ENCODE data around the gene APOC3. TPM values are rescaled to one million over a fixed set of nuclear protein-coding genes. Genes with fewer than 3 reads are reported as not detected.
A peak's percentile ranks its signal among the peaks of the same experiment; 100 is the strongest.

The APOC3 gene
- total and polyA plus RNA-seq, 2 experiments from 2014 or later, result 2,125 to 2,309 TPM

- 100% methylated on average over 1 of the region's 1 CpG for WGBS (ENCODE audit: low lambda C conversion rate, missing lambda C conversion rate)
Measured at GRCh38 chr11:116793772-116794097, 36.0 kb upstream of the APOC3 start.

DNA sequence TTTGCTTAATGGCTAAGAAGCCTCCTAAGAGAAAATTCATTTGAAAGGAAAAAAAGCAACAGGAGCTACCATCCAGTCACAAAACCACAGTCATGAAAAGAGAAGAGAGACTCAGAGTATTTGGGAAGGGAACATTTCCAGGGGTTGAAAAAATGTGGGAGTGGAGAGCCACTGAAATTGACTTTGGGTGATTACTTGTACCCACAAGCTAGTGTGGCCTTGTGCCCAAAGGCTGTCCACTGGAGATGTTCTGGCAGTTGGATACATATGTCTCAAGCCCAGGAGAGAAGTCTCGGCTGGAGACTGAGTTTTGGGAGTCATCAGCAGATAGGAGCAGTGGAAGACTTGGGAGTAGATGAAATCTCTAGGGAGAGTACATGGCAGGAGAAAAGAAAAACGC lies 34.9 kb upstream of the APOC3 start:
- H4K20me1 ChIP-seq (ENCODE audit: insufficient read depth, poor library complexity, severe bottlenecking), result no peaks in the 10 kb centered on the region
- no peaks in the 10 kb centered on the region for H3K79me2 ChIP-seq
- H3K4me3 ChIP-seq, result no peak overlapping the region
- H3K4me2 ChIP-seq, result no peak overlapping the region
- no peak overlapping the region for H3K27ac ChIP-seq
- no peak for DNase-seq (ENCODE audit: low spot score)
- no peaks in the 10 kb centered on the region for H3K36me3 ChIP-seq (replicated peaks; ENCODE audit: insufficient read depth, low read depth)
- H3K9me2 ChIP-seq (replicated peaks; ENCODE audit: insufficient read depth), result no peaks in the 10 kb centered on the region
- TF ChIP-seq EZH2phosphoT487 (IDR thresholded peaks at IDR 0.05; ENCODE audit: low read depth, severe bottlenecking, unreplicated experiment) (no peak), CTCF (IDR thresholded peaks at IDR 0.05; ENCODE audit: poor library complexity) (no peak), EZH2 (IDR thresholded peaks at IDR 0.05; ENCODE audit: borderline replicate concordance) (no peak)
- WGBS (ENCODE audit: low lambda C conversion rate, missing lambda C conversion rate), result 89% methylated on average over 2 of the region's 2 CpGs
- no peaks in the 10 kb centered on the region for H3K4me1 ChIP-seq (ENCODE audit: insufficient read depth)
- no peaks in the 10 kb centered on the region for H3K27me3 ChIP-seq
- no peaks in the 10 kb centered on the region for H3K9me3 ChIP-seq (ENCODE audit: low read depth)
- no peak overlapping the region for H2AFZ ChIP-seq

More at GRCh38 chr11:116793772-116794097, 36.0 kb upstream of the APOC3 start:
- Histone ChIP-seq H3K9me2 (replicated peaks; ENCODE audit: insufficient read depth) (no peaks in the 10 kb centered on the region), H3K79me2 (no peaks in the 10 kb centered on the region), H3K4me1 (ENCODE audit: insufficient read depth) (peaks cover 2% of the 10 kb centered on the region), H3K27ac (no peak overlapping the region), H2AFZ (peak overlapping the region; percentile 26), H3K4me3 (no peak overlapping the region), H4K20me1 (ENCODE audit: insufficient read depth, poor library complexity, severe bottlenecking) (no peaks in the 10 kb centered on the region), H3K27me3 (no peaks in the 10 kb centered on the region), H3K36me3 (replicated peaks; ENCODE audit: insufficient read depth, low read depth) (no peaks in the 10 kb centered on the region), H3K9me3 (ENCODE audit: low read depth) (no peaks in the 10 kb centered on the region), H3K4me2 (no peak overlapping the region)
- DNase-seq (ENCODE audit: low spot score), result no peak
- no peak for TF ChIP-seq CTCF (IDR thresholded peaks at IDR 0.05; ENCODE audit: poor library complexity)
- no peak for TF ChIP-seq EZH2 (IDR thresholded peaks at IDR 0.05; ENCODE audit: borderline replicate concordance)
- no peak for TF ChIP-seq EZH2phosphoT487 (IDR thresholded peaks at IDR 0.05; ENCODE audit: low read depth, severe bottlenecking, unreplicated experiment)

GRCh38 chr11:116796548-116796947 lies 33.2 kb upstream of the APOC3 start:
- TF ChIP-seq EZH2phosphoT487 (IDR thresholded peaks at IDR 0.05; ENCODE audit: low read depth, severe bottlenecking, unreplicated experiment), result no peak
- TF ChIP-seq EZH2 (IDR thresholded peaks at IDR 0.05; ENCODE audit: borderline replicate concordance), result no peak
- TF ChIP-seq CTCF (IDR thresholded peaks at IDR 0.05; ENCODE audit: poor library complexity), result no peak
- whole genome bisulfite sequencing (ENCODE audit: low lambda C conversion rate, missing lambda C conversion rate), result 69% methylated on average over 1 of the region's 1 CpG
- no peaks in the 10 kb centered on the region for H3K27me3 ChIP-seq

GRCh38 chr11:116797816-116798215 lies 31.9 kb upstream of the APOC3 start:
- no peaks in the 10 kb centered on the region for H3K4me1 ChIP-seq (ENCODE audit: insufficient read depth)
- H3K9me3 ChIP-seq (ENCODE audit: low read depth), result no peaks in the 10 kb centered on the region
- 90% methylated on average over 5 of the region's 5 CpGs for WGBS (ENCODE audit: low lambda C conversion rate, missing lambda C conversion rate)
- H2AFZ ChIP-seq, result no peak overlapping the region
- no peak overlapping the region for H3K4me2 ChIP-seq
- H4K20me1 ChIP-seq (ENCODE audit: insufficient read depth, poor library complexity, severe bottlenecking), result no peaks in the 10 kb centered on the region
- no peak for DNase-seq (ENCODE audit: low spot score)
- no peaks in the 10 kb centered on the region for H3K79me2 ChIP-seq
- no peaks in the 10 kb centered on the region for H3K9me2 ChIP-seq (replicated peaks; ENCODE audit: insufficient read depth)
- H3K36me3 ChIP-seq (replicated peaks; ENCODE audit: insufficient read depth, low read depth), result no peaks in the 10 kb centered on the region
- H3K4me3 ChIP-seq, result no peak overlapping the region
- H3K27ac ChIP-seq, result no peak overlapping the region
- H3K27me3 ChIP-seq, result no peaks in the 10 kb centered on the region
- no peak for TF ChIP-seq EZH2phosphoT487 (IDR thresholded peaks at IDR 0.05; ENCODE audit: low read depth, severe bottlenecking, unreplicated experiment)
- TF ChIP-seq CTCF (IDR thresholded peaks at IDR 0.05; ENCODE audit: poor library complexity), result no peak
- no peak for TF ChIP-seq EZH2 (IDR thresholded peaks at IDR 0.05; ENCODE audit: borderline replicate concordance)

More at GRCh38 chr11:116796548-116796947, 33.2 kb upstream of the APOC3 start:
- Histone ChIP-seq H2AFZ (no peak overlapping the region), H3K36me3 (replicated peaks; ENCODE audit: insufficient read depth, low read depth) (no peaks in the 10 kb centered on the region), H3K4me2 (no peak overlapping the region), H3K9me2 (replicated peaks; ENCODE audit: insufficient read depth) (no peaks in the 10 kb centered on the region), H3K27ac (no peak overlapping the region), H3K79me2 (no peaks in the 10 kb centered on the region), H3K4me1 (ENCODE audit: insufficient read depth) (no peaks in the 10 kb centered on the region), H4K20me1 (ENCODE audit: insufficient read depth, poor library complexity, severe bottlenecking) (no peaks in the 10 kb centered on the region), H3K4me3 (no peak overlapping the region), H3K9me3 (ENCODE audit: low read depth) (no peaks in the 10 kb centered on the region)
- DNase-seq (ENCODE audit: low spot score), result no peak
